ENCODE measurements around the gene INF2.
"Not testable (repeated sequence)": the region's sequence is repeated elsewhere in the genome, so short reads cannot be mapped to it uniquely, and the experiment has no call there.

The INF2 gene

DNA sequence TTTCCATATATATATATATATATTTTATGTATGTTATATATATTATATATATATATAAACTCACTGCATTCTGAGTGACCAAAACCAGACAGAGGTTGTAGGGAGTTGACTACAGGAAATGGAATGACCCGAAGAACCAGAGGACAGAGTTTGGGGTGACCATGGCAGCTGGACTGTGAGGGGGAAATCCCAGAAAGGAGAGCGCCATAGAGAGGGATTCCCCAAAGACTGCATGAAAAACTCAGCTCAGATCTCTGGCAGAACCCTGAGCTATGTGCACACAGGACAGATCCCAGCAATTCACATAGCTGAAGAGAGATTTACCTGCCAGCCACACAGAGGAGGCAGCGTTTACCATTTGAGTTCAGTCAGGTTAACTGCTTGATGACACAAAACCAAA, 19.7 kb upstream of the INF2 start (continued):
- TF ChIP-seq, protein P1, sequence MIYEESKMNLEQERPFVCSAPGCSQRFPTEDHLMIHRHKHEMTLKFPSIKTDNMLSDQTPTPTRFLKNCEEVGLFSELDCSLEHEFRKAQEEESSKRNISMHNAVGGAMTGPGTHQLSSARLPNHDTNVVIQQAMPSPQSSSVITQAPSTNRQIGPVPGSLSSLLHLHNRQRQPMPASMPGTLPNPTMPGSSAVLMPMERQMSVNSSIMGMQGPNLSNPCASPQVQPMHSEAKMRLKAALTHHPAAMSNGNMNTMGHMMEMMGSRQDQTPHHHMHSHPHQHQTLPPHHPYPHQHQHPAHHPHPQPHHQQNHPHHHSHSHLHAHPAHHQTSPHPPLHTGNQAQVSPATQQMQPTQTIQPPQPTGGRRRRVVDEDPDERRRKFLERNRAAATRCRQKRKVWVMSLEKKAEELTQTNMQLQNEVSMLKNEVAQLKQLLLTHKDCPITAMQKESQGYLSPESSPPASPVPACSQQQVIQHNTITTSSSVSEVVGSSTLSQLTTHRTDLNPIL (CRISPR knock-in tag; IDR thresholded peaks at IDR 0.05; ENCODE audit: low read depth), result no peak
- no peak for TF ChIP-seq GLIS3 (CRISPR knock-in tag; IDR thresholded peaks at IDR 0.05)
- no peak for TF ChIP-seq ZC3H10 (CRISPR knock-in tag; IDR thresholded peaks at IDR 0.05)
- TF ChIP-seq ZNF565 (CRISPR knock-in tag; conservative IDR thresholded peaks at IDR 0.05; ENCODE audit: low read depth), result no peak
- no peak for TF ChIP-seq ISL1 (CRISPR knock-in tag; IDR thresholded peaks at IDR 0.05)

- not testable (repeated sequence) for ATAC-seq
Observed at GRCh38 chr14:104671330-104671977, 18.0 kb upstream of the INF2 start.

DNA sequence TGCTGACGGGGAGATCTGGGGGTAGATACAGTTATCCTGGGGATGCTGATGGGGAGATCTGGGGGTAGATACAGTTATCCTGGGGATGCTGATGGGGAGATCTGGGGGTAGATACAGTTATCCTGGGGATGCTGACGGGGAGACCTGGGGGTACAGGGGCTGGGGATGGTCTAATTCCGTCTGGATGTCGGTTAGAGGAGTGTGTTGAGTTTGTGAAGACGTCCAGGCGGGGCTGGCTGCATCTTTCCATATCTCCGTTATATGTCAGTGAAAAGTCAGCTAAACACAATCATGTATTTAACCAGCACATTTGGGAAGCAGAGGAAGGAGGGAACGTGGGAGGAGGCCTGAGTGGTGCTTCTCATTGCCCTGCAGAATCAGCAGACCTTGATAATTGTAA, 17.3 kb upstream of the INF2 start:
- not testable (repeated sequence) for ATAC-seq

DNA sequence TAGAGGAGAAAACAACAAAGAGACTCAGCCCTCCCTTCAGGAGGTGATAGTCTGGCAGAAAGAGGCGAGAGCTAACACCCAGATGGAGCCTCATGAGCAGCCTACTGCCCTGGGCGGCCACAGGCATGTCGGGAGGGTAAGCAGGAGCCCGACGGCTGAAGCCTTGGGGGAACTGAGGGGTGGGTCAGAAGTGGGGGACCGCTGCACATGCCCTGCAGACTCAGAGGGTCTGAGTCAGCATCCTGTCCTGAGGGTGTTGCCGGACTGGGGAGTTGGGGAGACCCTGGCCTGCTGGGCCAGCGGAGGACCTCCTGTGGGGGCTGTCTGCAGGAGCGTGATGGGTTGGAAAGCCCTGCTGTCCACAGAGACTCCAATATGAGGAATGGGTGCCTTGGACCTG, 15.9 kb upstream of the INF2 start:
- no peak for ATAC-seq
- no peak for TF ChIP-seq ZNF565 (CRISPR knock-in tag; conservative IDR thresholded peaks at IDR 0.05; ENCODE audit: low read depth)
- no peak for TF ChIP-seq BACH2 (CRISPR knock-in tag; IDR thresholded peaks at IDR 0.05; ENCODE audit: borderline replicate concordance)
- TF ChIP-seq PPARA (CRISPR knock-in tag; IDR thresholded peaks at IDR 0.05; ENCODE audit: borderline replicate concordance), result no peak
- TF ChIP-seq, protein P1 (CRISPR knock-in tag; IDR thresholded peaks at IDR 0.05; ENCODE audit: low read depth), result no peak
- TF ChIP-seq, protein P2, sequence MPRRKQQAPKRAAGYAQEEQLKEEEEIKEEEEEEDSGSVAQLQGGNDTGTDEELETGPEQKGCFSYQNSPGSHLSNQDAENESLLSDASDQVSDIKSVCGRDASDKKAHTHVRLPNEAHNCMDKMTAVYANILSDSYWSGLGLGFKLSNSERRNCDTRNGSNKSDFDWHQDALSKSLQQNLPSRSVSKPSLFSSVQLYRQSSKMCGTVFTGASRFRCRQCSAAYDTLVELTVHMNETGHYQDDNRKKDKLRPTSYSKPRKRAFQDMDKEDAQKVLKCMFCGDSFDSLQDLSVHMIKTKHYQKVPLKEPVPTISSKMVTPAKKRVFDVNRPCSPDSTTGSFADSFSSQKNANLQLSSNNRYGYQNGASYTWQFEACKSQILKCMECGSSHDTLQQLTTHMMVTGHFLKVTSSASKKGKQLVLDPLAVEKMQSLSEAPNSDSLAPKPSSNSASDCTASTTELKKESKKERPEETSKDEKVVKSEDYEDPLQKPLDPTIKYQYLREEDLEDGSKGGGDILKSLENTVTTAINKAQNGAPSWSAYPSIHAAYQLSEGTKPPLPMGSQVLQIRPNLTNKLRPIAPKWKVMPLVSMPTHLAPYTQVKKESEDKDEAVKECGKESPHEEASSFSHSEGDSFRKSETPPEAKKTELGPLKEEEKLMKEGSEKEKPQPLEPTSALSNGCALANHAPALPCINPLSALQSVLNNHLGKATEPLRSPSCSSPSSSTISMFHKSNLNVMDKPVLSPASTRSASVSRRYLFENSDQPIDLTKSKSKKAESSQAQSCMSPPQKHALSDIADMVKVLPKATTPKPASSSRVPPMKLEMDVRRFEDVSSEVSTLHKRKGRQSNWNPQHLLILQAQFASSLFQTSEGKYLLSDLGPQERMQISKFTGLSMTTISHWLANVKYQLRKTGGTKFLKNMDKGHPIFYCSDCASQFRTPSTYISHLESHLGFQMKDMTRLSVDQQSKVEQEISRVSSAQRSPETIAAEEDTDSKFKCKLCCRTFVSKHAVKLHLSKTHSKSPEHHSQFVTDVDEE (CRISPR knock-in tag; IDR thresholded peaks at IDR 0.05), result no peak
- no peak for TF ChIP-seq ARNTL (CRISPR knock-in tag; IDR thresholded peaks at IDR 0.05; ENCODE audit: borderline replicate concordance, low read depth)
- no peak for TF ChIP-seq ZNF8 (CRISPR knock-in tag; IDR thresholded peaks at IDR 0.05)
- no peak for TF ChIP-seq SNAI2 (CRISPR knock-in tag; IDR thresholded peaks at IDR 0.05)
- TF ChIP-seq, protein P3, sequence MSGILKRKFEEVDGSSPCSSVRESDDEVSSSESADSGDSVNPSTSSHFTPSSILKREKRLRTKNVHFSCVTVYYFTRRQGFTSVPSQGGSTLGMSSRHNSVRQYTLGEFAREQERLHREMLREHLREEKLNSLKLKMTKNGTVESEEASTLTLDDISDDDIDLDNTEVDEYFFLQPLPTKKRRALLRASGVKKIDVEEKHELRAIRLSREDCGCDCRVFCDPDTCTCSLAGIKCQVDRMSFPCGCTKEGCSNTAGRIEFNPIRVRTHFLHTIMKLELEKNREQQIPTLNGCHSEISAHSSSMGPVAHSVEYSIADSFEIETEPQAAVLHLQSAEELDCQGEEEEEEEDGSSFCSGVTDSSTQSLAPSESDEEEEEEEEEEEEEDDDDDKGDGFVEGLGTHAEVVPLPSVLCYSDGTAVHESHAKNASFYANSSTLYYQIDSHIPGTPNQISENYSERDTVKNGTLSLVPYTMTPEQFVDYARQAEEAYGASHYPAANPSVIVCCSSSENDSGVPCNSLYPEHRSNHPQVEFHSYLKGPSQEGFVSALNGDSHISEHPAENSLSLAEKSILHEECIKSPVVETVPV (CRISPR knock-in tag; IDR thresholded peaks at IDR 0.05), result no peak
- TF ChIP-seq ZFP30 (CRISPR knock-in tag; IDR thresholded peaks at IDR 0.05), result no peak
- TF ChIP-seq TCF4 (CRISPR knock-in tag; IDR thresholded peaks at IDR 0.05; ENCODE audit: borderline replicate concordance), result no peak
- no peak for TF ChIP-seq ZC3H10 (CRISPR knock-in tag; IDR thresholded peaks at IDR 0.05)
- no peak for TF ChIP-seq RARB (CRISPR knock-in tag; IDR thresholded peaks at IDR 0.05)
- TF ChIP-seq ISL1 (CRISPR knock-in tag; IDR thresholded peaks at IDR 0.05), result no peak

DNA sequence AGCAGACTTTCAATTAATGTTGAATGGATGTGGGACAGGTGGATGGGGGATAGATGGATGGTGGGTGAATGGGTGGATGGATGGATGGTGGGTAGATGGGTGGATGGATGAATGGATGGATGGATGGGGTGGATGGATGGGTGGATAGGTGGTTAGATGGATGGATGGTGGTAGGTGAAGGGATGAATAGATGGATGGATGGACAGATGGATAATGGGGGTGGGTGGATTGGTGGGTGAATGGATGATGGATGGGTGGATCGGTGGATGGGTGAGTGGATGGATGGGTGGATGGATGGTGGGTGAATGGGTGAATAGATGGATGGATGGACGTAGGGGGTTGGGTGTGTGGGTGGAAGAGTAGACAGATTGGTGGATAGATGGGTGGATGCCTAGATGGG, 14.0 kb upstream of the INF2 start:
- no peak for ATAC-seq
- TF ChIP-seq, protein P2 (CRISPR knock-in tag; IDR thresholded peaks at IDR 0.05), result no peak
- TF ChIP-seq, protein P4, sequence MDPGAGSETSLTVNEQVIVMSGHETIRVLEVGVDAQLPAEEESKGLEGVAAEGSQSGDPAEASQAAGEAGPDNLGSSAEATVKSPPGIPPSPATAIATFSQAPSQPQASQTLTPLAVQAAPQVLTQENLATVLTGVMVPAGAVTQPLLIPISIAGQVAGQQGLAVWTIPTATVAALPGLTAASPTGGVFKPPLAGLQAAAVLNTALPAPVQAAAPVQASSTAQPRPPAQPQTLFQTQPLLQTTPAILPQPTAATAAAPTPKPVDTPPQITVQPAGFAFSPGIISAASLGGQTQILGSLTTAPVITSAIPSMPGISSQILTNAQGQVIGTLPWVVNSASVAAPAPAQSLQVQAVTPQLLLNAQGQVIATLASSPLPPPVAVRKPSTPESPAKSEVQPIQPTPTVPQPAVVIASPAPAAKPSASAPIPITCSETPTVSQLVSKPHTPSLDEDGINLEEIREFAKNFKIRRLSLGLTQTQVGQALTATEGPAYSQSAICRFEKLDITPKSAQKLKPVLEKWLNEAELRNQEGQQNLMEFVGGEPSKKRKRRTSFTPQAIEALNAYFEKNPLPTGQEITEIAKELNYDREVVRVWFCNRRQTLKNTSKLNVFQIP (CRISPR knock-in tag; IDR thresholded peaks at IDR 0.05; ENCODE audit: borderline replicate concordance, low read depth), result no peak
- no peak for TF ChIP-seq ZFP3 (CRISPR knock-in tag; IDR thresholded peaks at IDR 0.05)
- TF ChIP-seq TCF4 (CRISPR knock-in tag; IDR thresholded peaks at IDR 0.05; ENCODE audit: borderline replicate concordance), result no peak
- TF ChIP-seq ZNF565 (CRISPR knock-in tag; conservative IDR thresholded peaks at IDR 0.05; ENCODE audit: low read depth), result no peak
- TF ChIP-seq PPARA (CRISPR knock-in tag; IDR thresholded peaks at IDR 0.05; ENCODE audit: borderline replicate concordance), result no peak
- TF ChIP-seq, protein P1 (CRISPR knock-in tag; IDR thresholded peaks at IDR 0.05; ENCODE audit: low read depth), result no peak
- no peak for TF ChIP-seq ZNF70 (CRISPR knock-in tag; IDR thresholded peaks at IDR 0.05)
- no peak for TF ChIP-seq ZFP30 (CRISPR knock-in tag; IDR thresholded peaks at IDR 0.05)
- TF ChIP-seq RARB (CRISPR knock-in tag; IDR thresholded peaks at IDR 0.05), result no peak
- no peak for TF ChIP-seq BACH2 (CRISPR knock-in tag; IDR thresholded peaks at IDR 0.05; ENCODE audit: borderline replicate concordance)

All from SK-N-SH treated with all-trans-retinoic acid at 6 μM for 48 hours (cell line).